HL-60 (cell line): ENCODE data around the gene C1orf53.

ENCODE experiments used
- DNase-seq, 2 experiments: peaks; one replicate each; pipeline ENCODE4 v3.0.0-alpha.2; 2010 to 2020; ENCODE audit warnings: low read depth in 1 of 2, low spot score in 1 of 2
- H3K27ac ChIP-seq: fragments of 250-450 bp; sonication (Bioruptor Pico); replicated peaks from 2 replicates; pipeline ENCODE4 v1.5.1; 2020; ENCODE audit warnings: mild to moderate bottlenecking, moderate library complexity
- H3K27me3 ChIP-seq: fragments of 250-450 bp; sonication (Bioruptor Pico); 2 replicates; pipeline ENCODE4 v1.5.1; 2021; ENCODE audit warnings: mild to moderate bottlenecking, moderate library complexity; ENCODE audit not compliant: insufficient read depth, poor library complexity, severe bottlenecking
- H3K4me3 ChIP-seq: replicated peaks from 2 replicates; pipeline ENCODE4 v1.5.1; 2011; ENCODE audit warnings: mild to moderate bottlenecking, control low read depth, low read length; ENCODE audit not compliant: insufficient read depth
- GABPA ChIP-seq: IDR thresholded peaks from 2 replicates; pipeline ENCODE4 v1.6.1; 2012; ENCODE audit warnings: low read depth
- POLR2AphosphoS5 ChIP-seq: IDR thresholded peaks from 2 replicates; pipeline ENCODE4 v1.6.1; 2012; ENCODE audit warnings: low read depth
- SPI1 ChIP-seq: IDR thresholded peaks from 2 replicates; pipeline ENCODE4 v1.6.1; 2012; ENCODE audit warnings: low read depth, mild to moderate bottlenecking, borderline replicate concordance
- TF ChIP-seq, protein P1 (sequence below): IDR thresholded peaks from 2 replicates; pipeline ENCODE4 v1.6.1; 2012; ENCODE audit warnings: low read depth; ENCODE audit not compliant: insufficient replicate concordance
- TF ChIP-seq, protein P2 (sequence below): IDR thresholded peaks from one replicate; pipeline ENCODE4 v1.5.1; 2011; ENCODE audit warnings: low read length, control low read depth, inconsistent platforms; ENCODE audit not compliant: insufficient read depth

C1orf53 gene

GRCh38 chr1:197913495-197914276 is 11.3 kb downstream of the C1orf53 start:
- Histone ChIP-seq H3K27ac (no peak overlapping the region), H3K4me3 (no peak overlapping the region), H3K27me3 (peaks cover 94% of the 10 kb centered on the region)
- DNase-seq = no peak
- TF ChIP-seq, protein P1, sequence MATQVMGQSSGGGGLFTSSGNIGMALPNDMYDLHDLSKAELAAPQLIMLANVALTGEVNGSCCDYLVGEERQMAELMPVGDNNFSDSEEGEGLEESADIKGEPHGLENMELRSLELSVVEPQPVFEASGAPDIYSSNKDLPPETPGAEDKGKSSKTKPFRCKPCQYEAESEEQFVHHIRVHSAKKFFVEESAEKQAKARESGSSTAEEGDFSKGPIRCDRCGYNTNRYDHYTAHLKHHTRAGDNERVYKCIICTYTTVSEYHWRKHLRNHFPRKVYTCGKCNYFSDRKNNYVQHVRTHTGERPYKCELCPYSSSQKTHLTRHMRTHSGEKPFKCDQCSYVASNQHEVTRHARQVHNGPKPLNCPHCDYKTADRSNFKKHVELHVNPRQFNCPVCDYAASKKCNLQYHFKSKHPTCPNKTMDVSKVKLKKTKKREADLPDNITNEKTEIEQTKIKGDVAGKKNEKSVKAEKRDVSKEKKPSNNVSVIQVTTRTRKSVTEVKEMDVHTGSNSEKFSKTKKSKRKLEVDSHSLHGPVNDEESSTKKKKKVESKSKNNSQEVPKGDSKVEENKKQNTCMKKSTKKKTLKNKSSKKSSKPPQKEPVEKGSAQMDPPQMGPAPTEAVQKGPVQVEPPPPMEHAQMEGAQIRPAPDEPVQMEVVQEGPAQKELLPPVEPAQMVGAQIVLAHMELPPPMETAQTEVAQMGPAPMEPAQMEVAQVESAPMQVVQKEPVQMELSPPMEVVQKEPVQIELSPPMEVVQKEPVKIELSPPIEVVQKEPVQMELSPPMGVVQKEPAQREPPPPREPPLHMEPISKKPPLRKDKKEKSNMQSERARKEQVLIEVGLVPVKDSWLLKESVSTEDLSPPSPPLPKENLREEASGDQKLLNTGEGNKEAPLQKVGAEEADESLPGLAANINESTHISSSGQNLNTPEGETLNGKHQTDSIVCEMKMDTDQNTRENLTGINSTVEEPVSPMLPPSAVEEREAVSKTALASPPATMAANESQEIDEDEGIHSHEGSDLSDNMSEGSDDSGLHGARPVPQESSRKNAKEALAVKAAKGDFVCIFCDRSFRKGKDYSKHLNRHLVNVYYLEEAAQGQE = no peak
- TF ChIP-seq POLR2AphosphoS5 (no peak), GABPA (no peak), SPI1 (no peak)
- TF ChIP-seq, protein P2, sequence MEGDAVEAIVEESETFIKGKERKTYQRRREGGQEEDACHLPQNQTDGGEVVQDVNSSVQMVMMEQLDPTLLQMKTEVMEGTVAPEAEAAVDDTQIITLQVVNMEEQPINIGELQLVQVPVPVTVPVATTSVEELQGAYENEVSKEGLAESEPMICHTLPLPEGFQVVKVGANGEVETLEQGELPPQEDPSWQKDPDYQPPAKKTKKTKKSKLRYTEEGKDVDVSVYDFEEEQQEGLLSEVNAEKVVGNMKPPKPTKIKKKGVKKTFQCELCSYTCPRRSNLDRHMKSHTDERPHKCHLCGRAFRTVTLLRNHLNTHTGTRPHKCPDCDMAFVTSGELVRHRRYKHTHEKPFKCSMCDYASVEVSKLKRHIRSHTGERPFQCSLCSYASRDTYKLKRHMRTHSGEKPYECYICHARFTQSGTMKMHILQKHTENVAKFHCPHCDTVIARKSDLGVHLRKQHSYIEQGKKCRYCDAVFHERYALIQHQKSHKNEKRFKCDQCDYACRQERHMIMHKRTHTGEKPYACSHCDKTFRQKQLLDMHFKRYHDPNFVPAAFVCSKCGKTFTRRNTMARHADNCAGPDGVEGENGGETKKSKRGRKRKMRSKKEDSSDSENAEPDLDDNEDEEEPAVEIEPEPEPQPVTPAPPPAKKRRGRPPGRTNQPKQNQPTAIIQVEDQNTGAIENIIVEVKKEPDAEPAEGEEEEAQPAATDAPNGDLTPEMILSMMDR = no peak

- no peak for DNase-seq
- no peak overlapping the region for H3K27ac ChIP-seq
- no peak overlapping the region for H3K4me3 ChIP-seq
- TF ChIP-seq, protein P2 = no peak
- TF ChIP-seq SPI1 (no peak), GABPA (no peak), POLR2AphosphoS5 (no peak)
- TF ChIP-seq, protein P1 = no peak
- peaks cover 89% of the 10 kb centered on the region for H3K27me3 ChIP-seq
Measured at GRCh38 chr1:197914510-197914909, 12.1 kb downstream of the C1orf53 start.

DNA sequence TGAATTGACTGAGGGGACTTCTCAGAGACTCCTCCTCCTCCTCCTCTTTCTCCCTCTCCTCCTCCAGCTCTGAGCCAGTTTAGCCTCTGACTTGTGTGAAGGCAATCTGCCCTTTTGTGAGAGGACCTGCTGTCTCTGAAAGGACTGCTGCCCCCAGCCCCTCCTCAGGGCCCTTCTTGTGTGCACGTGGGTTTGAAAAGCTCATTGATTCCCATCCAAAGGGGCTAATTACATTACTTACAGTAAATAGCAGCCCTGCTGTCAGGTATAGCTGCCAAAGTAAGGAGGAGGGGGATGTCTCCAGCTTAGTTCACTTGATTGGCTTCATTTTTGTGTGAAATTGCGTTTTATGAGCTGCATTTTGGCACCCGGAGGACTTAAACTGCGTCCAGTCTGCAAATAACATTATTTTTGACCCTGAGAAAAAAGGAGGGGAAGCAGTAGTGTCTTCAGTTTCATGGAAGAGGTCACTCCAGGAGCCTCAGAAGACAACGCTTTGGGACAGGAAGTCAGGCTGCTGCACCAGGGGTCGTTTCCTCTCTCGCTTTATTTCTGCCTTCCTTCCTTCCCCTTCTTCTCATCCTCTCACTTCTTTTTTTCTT is 12.9 kb downstream of the C1orf53 start:
- no peak for TF ChIP-seq GABPA
- TF ChIP-seq, protein P1 = no peak
- TF ChIP-seq, protein P2 = no peak
- no peak for TF ChIP-seq POLR2AphosphoS5
- no peak for TF ChIP-seq SPI1
- Histone ChIP-seq H3K27ac (no peak overlapping the region), H3K4me3 (peak overlapping the region; percentile 28), H3K27me3 (peaks cover 88% of the 10 kb centered on the region)
- no peak for DNase-seq
